K562 (cell line): Measurements from ENCODE around the gene GANAB. TPM values are rescaled to one million over a fixed set of nuclear protein-coding genes. Genes with fewer than 3 reads are reported as not detected.

ENCODE experiments used
- ARID2 ChIP-seq: fragments of 450-650 bp; IDR thresholded peaks from 2 replicates; pipeline ENCODE4 v1.6.1; 2017; ENCODE audit warnings: antibody characterized with exemption, mild to moderate bottlenecking
- ARNT ChIP-seq, 2 experiments: fragments of 450-650 bp; IDR thresholded peaks; 2 replicates each; pipeline ENCODE4 v1.6.1; 2016; ENCODE audit warnings: mild to moderate bottlenecking in 1 of 2
- CBX3 ChIP-seq, 2 experiments: IDR thresholded peaks; 1 replicate in 1 of 2; 2 replicates in 1 of 2; pipeline ENCODE4 v1.6.1; 2012; ENCODE audit warnings: inconsistent platforms in 2 of 2, low read length in 2 of 2, borderline replicate concordance in 1 of 2, control low read depth in 1 of 2
- CTBP1 ChIP-seq: fragments of 450-650 bp; IDR thresholded peaks from 2 replicates; pipeline ENCODE4 v1.6.1; 2016; ENCODE audit warnings: borderline replicate concordance
- DIDO1 ChIP-seq: fragments of 450-650 bp; IDR thresholded peaks from 2 replicates; pipeline ENCODE4 v1.6.1; 2016; ENCODE audit warnings: low read depth, missing biosample characterization, missing genetic modification characterization
- FIP1L1 ChIP-seq: fragments of 200-400 bp; formaldehyde crosslinking; IDR thresholded peaks from 2 replicates; pipeline ENCODE4 v1.6.1; 2018; ENCODE audit warnings: mild to moderate bottlenecking, low read depth, low read length; ENCODE audit not compliant: poor library complexity, severe bottlenecking
- FOXA1 ChIP-seq: fragments of 450-650 bp; IDR thresholded peaks from 2 replicates; pipeline ENCODE4 v1.6.1; 2016; ENCODE audit warnings: mild to moderate bottlenecking, borderline replicate concordance
- FOXO4 ChIP-seq: fragments of 450-650 bp; formaldehyde crosslinking; IDR thresholded peaks from 2 replicates; pipeline ENCODE4 v1.4.0; 2020; ENCODE audit warnings: mild to moderate bottlenecking, moderate library complexity
- HEY1 ChIP-seq: fragments of 250-450 bp; sonication (Bioruptor Pico); IDR thresholded peaks from 2 replicates; pipeline ENCODE4 v1.5.0; 2020; ENCODE audit warnings: mild to moderate bottlenecking, moderate library complexity, borderline replicate concordance
- IFI16 ChIP-seq: fragments of 250-450 bp; sonication (Bioruptor Pico); IDR thresholded peaks from 2 replicates; pipeline ENCODE4 v2.1.2; 2022; ENCODE audit warnings: mild to moderate bottlenecking, inconsistent platforms
- KDM4B ChIP-seq, 2 experiments: fragments of 450-650 bp in 1 of 2; sonication (generic) in 1 of 2; IDR thresholded peaks; 2 replicates each; pipeline ENCODE4 v1.6.1; 2016 to 2017; ENCODE audit warnings: borderline replicate concordance in 2 of 2, antibody characterized with exemption in 1 of 2, low read depth in 1 of 2, mild to moderate bottlenecking in 1 of 2
- KDM5B ChIP-seq: fragments of 200-600 bp; sonication (generic); IDR thresholded peaks from 2 replicates; pipeline ENCODE4 v1.6.1; 2012; ENCODE audit warnings: low read depth, mild to moderate bottlenecking, moderate library complexity, low read length, control low read depth, inconsistent platforms; ENCODE audit not compliant: insufficient replicate concordance
- MCM5 ChIP-seq: fragments of 450-650 bp; IDR thresholded peaks from 2 replicates; pipeline ENCODE4 v1.6.1; 2016; ENCODE audit warnings: low read depth
- MITF ChIP-seq: IDR thresholded peaks from 2 replicates; pipeline ENCODE4 v1.6.1; 2014; ENCODE audit warnings: antibody characterized with exemption
- MLLT1 ChIP-seq, 2 experiments: fragments of 450-650 bp; IDR thresholded peaks; 2 replicates each; pipeline ENCODE4 v1.6.1; 2016
- NFIX ChIP-seq: fragments of 250-450 bp; sonication (Bioruptor Pico); IDR thresholded peaks from 2 replicates; pipeline ENCODE4 v1.4.0; 2020; ENCODE audit warnings: low read depth, mild to moderate bottlenecking, moderate library complexity
- NR1H2 ChIP-seq: sonication (generic); formaldehyde crosslinking; IDR thresholded peaks from 2 replicates; pipeline ENCODE4 v1.4.0; 2020; ENCODE audit warnings: mild to moderate bottlenecking, missing genetic modification reagents
- NUFIP1 ChIP-seq: fragments of 450-650 bp; IDR thresholded peaks from 2 replicates; pipeline ENCODE4 v1.6.1; 2018; ENCODE audit not compliant: partially characterized antibody
- PHTF2 ChIP-seq: fragments of 250-450 bp; sonication (Bioruptor Pico); IDR thresholded peaks from 2 replicates; pipeline ENCODE4 v1.5.0; 2021; ENCODE audit warnings: mild to moderate bottlenecking
- POLR2A ChIP-seq: fragments of 450-650 bp; conservative IDR thresholded peaks from 2 replicates; pipeline ENCODE4 v1.6.1; 2016
- PTTG1 ChIP-seq: fragments of 450-650 bp; IDR thresholded peaks from 2 replicates; pipeline ENCODE4 v1.6.1; 2016; ENCODE audit warnings: low read depth, mild to moderate bottlenecking, missing genetic modification characterization, missing compliant biosample characterization
- RCOR1 ChIP-seq, 2 experiments: IDR thresholded peaks; 2 replicates each; pipeline ENCODE4 v1.6.1; 2012; ENCODE audit warnings: low read depth in 2 of 2, low read length in 2 of 2, borderline replicate concordance in 1 of 2, improper control_type of control experiment in 1 of 2
- SIN3B ChIP-seq: fragments of 450-650 bp; IDR thresholded peaks from 2 replicates; pipeline ENCODE4 v1.6.1; 2017; ENCODE audit warnings: low read depth, mild to moderate bottlenecking, moderate library complexity
- SPI1 ChIP-seq: IDR thresholded peaks from 2 replicates; pipeline ENCODE4 v1.6.1; 2011; ENCODE audit warnings: low read depth, low read length, control low read depth, borderline replicate concordance
- ZKSCAN3 ChIP-seq: fragments of 250-450 bp; sonication (Bioruptor Pico); IDR thresholded peaks from 2 replicates; pipeline ENCODE4 v1.4.0; 2020
- ZNF174 ChIP-seq: fragments of 250-450 bp; sonication (Bioruptor Pico); IDR thresholded peaks from 2 replicates; pipeline ENCODE4 v1.4.0; 2020; ENCODE audit warnings: mild to moderate bottlenecking
- ZNF561 ChIP-seq: fragments of 450-650 bp; formaldehyde crosslinking; conservative IDR thresholded peaks from 2 replicates; pipeline ENCODE4 v1.4.0; 2020; ENCODE audit warnings: mild to moderate bottlenecking, moderate library complexity
- polyA plus RNA-seq, 8 experiments: library from polyadenylated mRNA; depleted of rRNA in 4 of 8; stranded (reverse) in 5 of 8; unstranded in 3 of 8; fragments of >200 nt; fragmentation: Nextera tagmentation in 2 of 8; fragmentation: Illumina TruSeq in 1 of 8; extraction: Ambion mirVana in 2 of 8; extraction: Trizol in 1 of 8; gene quantifications; 2 replicates each; pipeline versions ENCODE4 v1.2.1 to v1.2.3, GENCODE V29; 2011 to 2014; ENCODE audit warnings: inconsistent platforms in 1 of 8, missing spikeins in 1 of 8
- total RNA-seq, 7 experiments: library from RNA; depleted of rRNA in 6 of 7; stranded (reverse); fragments of >200 nt in 6 of 7; fragmentation: Illumina TruSeq in 2 of 7; extraction: Trizol in 2 of 7; gene quantifications; 2 replicates each; pipeline versions ENCODE4 v1.2.1 to v1.2.3, GENCODE V29; 2011 to 2021; ENCODE audit warnings: low replicate concordance in 1 of 7

Gene GANAB
- total and polyA plus RNA-seq, 9 of the 15 experiments (the other 6 are each of a cell fraction or from before 2014, with no cell fraction given): 6.5 to 284 (median 161) TPM

GRCh38 chr11:62671608-62672389 is 25.4 kb upstream of the GANAB start, which contains the start of the genes LBHD1 and UQCC3 (continued):
- TF ChIP-seq KDM5B: peak; percentile 90
- TF ChIP-seq MCM5: no peak
- no peak for TF ChIP-seq HEY1 (CRISPR knock-in tag)
- no peak for TF ChIP-seq SPI1
- TF ChIP-seq NUFIP1: no peak
- TF ChIP-seq FOXO4 (CRISPR knock-in tag): 0 out of 2 replicates have a peak, but pooled peaks have one; percentile 50
- no peak for TF ChIP-seq ARNT (IDR thresholded peaks at IDR 0.05)
- no peak for TF ChIP-seq IFI16 (CRISPR knock-in tag)
- TF ChIP-seq FOXA1: no peak
- TF ChIP-seq ZKSCAN3: no peak
- TF ChIP-seq MITF: 0 out of 2 replicates have a peak, but pooled peaks have one; percentile 12
- TF ChIP-seq KDM4B (IDR thresholded peaks at IDR 0.05; ENCODE audit: borderline replicate concordance in 2 of 2, low read depth in 1 of 2): peak in 1 of 2 experiments; percentile 63; a peak in 1 of 4 replicates
- TF ChIP-seq NFIX (CRISPR knock-in tag): no peak
- TF ChIP-seq ARID2: no peak
- TF ChIP-seq PTTG1 (tag): no peak
- no peak for TF ChIP-seq ZNF561 (CRISPR knock-in tag)
- TF ChIP-seq CTBP1: peak; percentile 65; the same call in 1 of the 2 replicates
- 0 out of 2 replicates have a peak, but pooled peaks have one; percentile 9 for TF ChIP-seq SIN3B
- peak; percentile 92 for TF ChIP-seq POLR2A
- peak in 1 of 2 experiments; percentile 4; a peak in 1 of 4 replicates for TF ChIP-seq RCOR1 (IDR thresholded peaks at IDR 0.05; ENCODE audit: borderline replicate concordance in 1 of 2, low read depth in 2 of 2, low read length in 2 of 2)
- TF ChIP-seq NR1H2 (CRISPR knock-in tag): no peak
- TF ChIP-seq DIDO1 (tag): peak; percentile 75; the same call in 1 of the 2 replicates
- TF ChIP-seq PHTF2 (CRISPR knock-in tag): no peak
- no peak; a peak in 2 of 4 replicates for TF ChIP-seq MLLT1 (IDR thresholded peaks at IDR 0.05)
- TF ChIP-seq ZNF174 (CRISPR knock-in tag): no peak
- no peak for TF ChIP-seq FIP1L1
- no peak for TF ChIP-seq CBX3 (IDR thresholded peaks at IDR 0.05; ENCODE audit: borderline replicate concordance in 1 of 2, low read length in 2 of 2)
